ENCODE data around the gene FAM171A1.

Gene FAM171A1

DNA sequence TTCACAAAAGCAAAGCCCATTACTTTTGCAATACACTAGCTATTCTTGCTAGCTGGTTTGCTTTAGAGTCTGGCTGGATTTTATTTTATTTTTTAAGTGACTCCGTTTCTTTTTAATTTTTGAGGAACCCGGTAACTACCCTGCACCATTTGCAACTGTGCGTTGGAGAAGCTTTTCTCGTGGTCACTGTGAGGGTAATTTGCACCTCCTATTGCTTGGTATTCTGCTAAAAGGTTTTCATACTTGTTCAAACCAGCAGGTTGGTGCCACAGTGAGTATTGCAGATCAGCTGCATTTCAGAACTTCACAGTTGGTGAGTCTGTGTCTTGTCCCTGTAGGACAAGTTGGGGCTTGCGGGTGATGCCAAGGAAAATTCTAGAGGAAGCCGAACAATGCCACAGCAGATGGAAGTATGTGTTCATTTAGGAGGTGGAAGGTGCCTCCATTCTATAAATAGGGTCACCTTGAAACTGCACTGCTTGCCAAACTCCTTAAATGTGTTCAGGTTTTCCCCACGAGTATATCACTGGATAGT, 198.7 kb downstream of the FAM171A1 start:
- Histone ChIP-seq H3K9me2 (replicated peaks; ENCODE audit: insufficient read depth, low read length) (no peaks in the 10 kb centered on the region), H3K4me2 (ENCODE audit: low read depth, low read length) (no peak overlapping the region), H2AFZ (ENCODE audit: low read length) (no peak overlapping the region), H3K27ac (ENCODE audit: low read length) (no peak overlapping the region), H3K4me1 (ENCODE audit: low read length) (peaks cover 5% of the 10 kb centered on the region; the same call in 1 of the 2 replicates), H3K36me3 (replicated peaks; ENCODE audit: insufficient read depth, low read length) (no peaks in the 10 kb centered on the region), H3K9me3 (replicated peaks; ENCODE audit: insufficient read depth, low read length) (no peaks in the 10 kb centered on the region), H3K9ac (ENCODE audit: low read length) (no peak overlapping the region), H3K79me2 (ENCODE audit: low read length) (peaks cover 6% of the 10 kb centered on the region; the same call in 1 of the 2 replicates), H4K20me1 (ENCODE audit: insufficient read depth, low read length) (no peaks in the 10 kb centered on the region), H3K27me3 (replicated peaks; ENCODE audit: insufficient read depth, low read length) (no peaks in the 10 kb centered on the region), H3F3A (ENCODE audit: insufficient read depth, low read length) (no peaks in the 10 kb centered on the region), H3K4me3 (ENCODE audit: low read length) (no peak overlapping the region)
- TF ChIP-seq, protein P1, sequence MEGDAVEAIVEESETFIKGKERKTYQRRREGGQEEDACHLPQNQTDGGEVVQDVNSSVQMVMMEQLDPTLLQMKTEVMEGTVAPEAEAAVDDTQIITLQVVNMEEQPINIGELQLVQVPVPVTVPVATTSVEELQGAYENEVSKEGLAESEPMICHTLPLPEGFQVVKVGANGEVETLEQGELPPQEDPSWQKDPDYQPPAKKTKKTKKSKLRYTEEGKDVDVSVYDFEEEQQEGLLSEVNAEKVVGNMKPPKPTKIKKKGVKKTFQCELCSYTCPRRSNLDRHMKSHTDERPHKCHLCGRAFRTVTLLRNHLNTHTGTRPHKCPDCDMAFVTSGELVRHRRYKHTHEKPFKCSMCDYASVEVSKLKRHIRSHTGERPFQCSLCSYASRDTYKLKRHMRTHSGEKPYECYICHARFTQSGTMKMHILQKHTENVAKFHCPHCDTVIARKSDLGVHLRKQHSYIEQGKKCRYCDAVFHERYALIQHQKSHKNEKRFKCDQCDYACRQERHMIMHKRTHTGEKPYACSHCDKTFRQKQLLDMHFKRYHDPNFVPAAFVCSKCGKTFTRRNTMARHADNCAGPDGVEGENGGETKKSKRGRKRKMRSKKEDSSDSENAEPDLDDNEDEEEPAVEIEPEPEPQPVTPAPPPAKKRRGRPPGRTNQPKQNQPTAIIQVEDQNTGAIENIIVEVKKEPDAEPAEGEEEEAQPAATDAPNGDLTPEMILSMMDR (IDR thresholded peaks at IDR 0.05; ENCODE audit: low read length), result no peak
- TF ChIP-seq EZH2phosphoT487 (IDR thresholded peaks at IDR 0.05; ENCODE audit: low read length), result no peak
- no peak for TF ChIP-seq EZH2 (optimal IDR thresholded peaks at IDR 0.05; ENCODE audit: low read depth, low read length)
- DNase-seq, result no peak

DNA sequence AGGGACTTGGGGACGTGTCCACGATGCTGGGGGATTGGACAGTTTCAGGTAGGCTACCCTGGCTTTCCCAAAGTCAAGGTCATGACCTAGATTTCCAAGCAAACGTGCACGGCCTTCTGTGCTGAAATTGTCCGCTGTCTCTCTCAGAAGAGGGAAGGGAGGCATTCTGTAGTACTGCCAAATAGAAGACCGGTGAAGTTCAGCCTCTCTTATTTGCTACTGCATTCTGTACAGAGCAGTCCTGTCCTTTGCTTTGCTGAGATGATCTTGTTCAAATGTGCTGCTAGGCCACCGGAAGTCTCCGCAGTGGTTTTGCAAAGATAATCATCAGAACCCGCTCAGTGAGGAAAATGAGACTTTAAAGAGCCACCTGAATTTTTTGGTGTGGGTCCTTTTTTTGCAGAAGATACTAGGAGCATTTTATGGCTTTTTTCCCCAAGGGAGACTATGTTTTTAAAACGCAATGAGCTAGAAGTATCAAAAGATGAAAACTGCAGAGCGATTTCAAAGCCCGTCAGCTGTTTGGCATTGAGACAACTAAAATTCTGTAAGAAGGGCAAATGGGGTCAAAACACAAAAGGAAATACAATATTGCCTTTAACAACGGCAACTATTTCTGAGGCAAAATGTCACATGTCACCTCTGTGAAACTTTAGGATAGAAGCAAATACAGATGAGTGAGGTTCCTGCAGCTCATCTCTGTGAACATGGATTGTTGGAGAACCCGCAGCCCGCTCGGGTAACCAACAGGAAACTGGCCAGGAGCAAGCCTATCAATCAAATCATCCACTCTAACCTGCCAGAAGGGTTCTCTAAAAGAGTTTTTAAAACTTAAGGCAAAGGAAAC, 201.3 kb downstream of the FAM171A1 start:
- Histone ChIP-seq H3K9me2 (replicated peaks; ENCODE audit: insufficient read depth, low read length) (no peaks in the 10 kb centered on the region), H3K4me3 (ENCODE audit: low read length) (no peak overlapping the region), H3K4me1 (ENCODE audit: low read length) (peaks cover 5% of the 10 kb centered on the region; the same call in 1 of the 2 replicates), H3K79me2 (ENCODE audit: low read length) (peaks cover 19% of the 10 kb centered on the region), H3K27ac (ENCODE audit: low read length) (no peak overlapping the region), H3K9ac (ENCODE audit: low read length) (no peak overlapping the region), H3K9me3 (replicated peaks; ENCODE audit: insufficient read depth, low read length) (no peaks in the 10 kb centered on the region), H3K27me3 (replicated peaks; ENCODE audit: insufficient read depth, low read length) (no peaks in the 10 kb centered on the region), H3K4me2 (ENCODE audit: low read depth, low read length) (peak overlapping the region; percentile 90; the same call in 1 of the 2 replicates), H4K20me1 (ENCODE audit: insufficient read depth, low read length) (no peaks in the 10 kb centered on the region), H3F3A (ENCODE audit: insufficient read depth, low read length) (no peaks in the 10 kb centered on the region), H3K36me3 (replicated peaks; ENCODE audit: insufficient read depth, low read length) (no peaks in the 10 kb centered on the region), H2AFZ (ENCODE audit: low read length) (peak overlapping the region; percentile 89)
- TF ChIP-seq EZH2 (optimal IDR thresholded peaks at IDR 0.05; ENCODE audit: low read depth, low read length) (no peak), EZH2phosphoT487 (IDR thresholded peaks at IDR 0.05; ENCODE audit: low read length) (no peak)
- TF ChIP-seq, protein P1 (IDR thresholded peaks at IDR 0.05; ENCODE audit: low read length), result no peak
- no peak for DNase-seq

DNA sequence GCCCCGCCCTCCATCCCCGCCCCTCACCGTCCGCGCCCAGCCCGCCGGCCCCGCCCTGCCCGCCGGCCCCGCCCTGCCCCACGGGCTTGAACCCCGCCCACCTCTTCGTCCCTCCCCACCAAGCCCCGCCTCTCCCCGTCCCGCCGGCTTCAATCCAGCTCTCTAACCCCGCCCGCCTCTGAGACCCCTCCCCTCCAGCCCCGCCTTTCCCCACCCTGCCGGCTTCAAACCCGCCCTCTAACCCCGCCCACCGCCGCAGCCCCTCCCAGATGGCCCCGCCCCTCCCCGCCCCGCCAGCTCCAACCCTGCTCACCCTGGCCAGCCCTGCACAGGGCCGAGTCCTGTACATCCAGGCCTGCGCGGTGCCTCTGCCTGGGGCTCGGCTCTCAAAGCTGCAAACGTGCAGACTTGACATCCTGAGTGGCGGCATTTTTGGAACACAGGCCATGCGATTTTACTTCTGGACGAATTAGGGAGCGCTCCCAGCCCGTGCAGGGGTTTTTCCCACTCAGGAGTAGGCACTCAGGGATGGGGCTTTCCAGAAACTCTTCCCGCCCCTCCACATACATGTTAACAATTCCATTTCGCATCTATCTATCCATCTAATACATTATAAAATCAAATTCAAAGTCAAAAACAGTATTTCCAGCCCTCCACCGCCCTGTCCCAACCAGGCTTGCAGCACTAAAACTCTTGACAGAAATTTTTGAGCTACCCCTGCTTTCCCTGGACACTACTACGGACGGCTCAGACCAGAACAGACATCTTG, 202.1 kb downstream of the FAM171A1 start:
- TF ChIP-seq EZH2 (optimal IDR thresholded peaks at IDR 0.05; ENCODE audit: low read depth, low read length), result no peak
- TF ChIP-seq, protein P1 (IDR thresholded peaks at IDR 0.05; ENCODE audit: low read length), result no peak
- no peak for TF ChIP-seq EZH2phosphoT487 (IDR thresholded peaks at IDR 0.05; ENCODE audit: low read length)
- Histone ChIP-seq H2AFZ (ENCODE audit: low read length) (peak overlapping the region; percentile 89), H3K27ac (ENCODE audit: low read length) (no peak overlapping the region)

More for the DNA sequence above, 202.1 kb downstream of the FAM171A1 start:
- Histone ChIP-seq H3K9ac (ENCODE audit: low read length) (peak overlapping the region; percentile 46; the same call in 1 of the 2 replicates), H3K4me1 (ENCODE audit: low read length) (peaks cover 5% of the 10 kb centered on the region; the same call in 1 of the 2 replicates), H3K9me2 (replicated peaks; ENCODE audit: insufficient read depth, low read length) (no peaks in the 10 kb centered on the region), H3K36me3 (replicated peaks; ENCODE audit: insufficient read depth, low read length) (no peaks in the 10 kb centered on the region), H3K9me3 (replicated peaks; ENCODE audit: insufficient read depth, low read length) (no peaks in the 10 kb centered on the region), H3K27me3 (replicated peaks; ENCODE audit: insufficient read depth, low read length) (no peaks in the 10 kb centered on the region), H3K4me3 (ENCODE audit: low read length) (peak overlapping the region; percentile 57; the same call in 1 of the 2 replicates), H3K79me2 (ENCODE audit: low read length) (peaks cover 19% of the 10 kb centered on the region), H4K20me1 (ENCODE audit: insufficient read depth, low read length) (no peaks in the 10 kb centered on the region), H3K4me2 (ENCODE audit: low read depth, low read length) (peak overlapping the region; percentile 90; the same call in 1 of the 2 replicates), H3F3A (ENCODE audit: insufficient read depth, low read length) (no peaks in the 10 kb centered on the region)
- peak; percentile 90 for DNase-seq
